NOMO-1 treated with dmso at 0.1 percent for 144 hours (cell line): ENCODE measurements around the gene CRYGN.

Experiments
- DNase-seq: peaks from one replicate; lab custom pipeline; 2025; ENCODE audit not compliant: unreplicated experiment; lab: John Stamatoyannopoulos, UW

Gene CRYGN

DNA sequence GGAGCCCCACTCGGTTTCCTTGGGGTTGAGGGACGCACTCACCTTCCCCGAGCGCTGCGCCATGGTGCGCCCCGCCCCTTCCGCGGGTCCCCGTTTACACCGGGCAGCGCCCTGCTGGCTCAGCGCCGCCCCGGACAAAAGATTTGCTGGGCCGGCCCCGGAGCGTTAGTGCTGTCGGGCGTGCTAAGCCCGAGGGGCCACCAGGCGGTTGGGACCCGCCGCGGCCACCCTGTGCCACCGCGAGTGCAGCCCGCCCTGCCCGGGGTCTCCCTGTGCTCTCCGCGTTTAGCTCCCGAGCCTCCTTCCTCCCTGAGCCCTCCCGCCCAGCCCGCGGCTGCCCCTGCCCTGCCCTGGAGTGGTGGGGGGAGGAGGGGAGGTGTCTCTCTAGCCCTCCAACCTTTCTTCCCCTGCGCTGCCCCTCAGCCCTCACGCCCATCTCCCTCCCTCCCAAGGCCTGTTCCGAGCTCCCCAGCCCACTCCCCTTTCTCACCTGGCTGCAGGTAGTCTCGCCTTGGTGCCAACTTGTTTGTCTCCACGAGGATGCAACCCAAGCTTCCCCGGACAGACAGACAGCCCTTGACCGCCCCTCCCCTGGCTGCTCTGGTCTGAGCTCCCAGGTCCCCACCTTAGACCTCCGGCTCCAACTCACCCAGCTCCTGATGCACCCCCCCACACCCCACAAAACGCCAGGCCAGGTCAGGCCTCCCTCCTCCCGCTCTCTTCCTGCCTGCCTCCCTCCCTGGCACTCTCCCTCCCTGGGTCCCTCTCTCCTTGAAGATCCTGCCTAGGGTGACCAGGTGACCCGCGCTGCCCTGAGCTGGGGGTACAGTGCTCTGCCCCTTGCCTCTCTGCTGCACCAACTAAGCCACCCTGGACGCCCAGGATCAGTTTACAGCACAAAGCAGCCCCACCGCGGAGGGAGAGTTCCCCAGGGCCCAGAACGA lies at the start of gene CRYGN:
TSS of gene CRYGN (minus strand) at position 287 of the 944 bp plus-strand sequence. CDS start at position 63, 224 bp downstream.
- no peak for DNase-seq

GRCh38 chr7:151489498-151489897 lies 49.6 kb upstream of the CRYGN start:
- DNase-seq, result no peak

- no peak for DNase-seq
Observed at GRCh38 chr7:151488096-151488495, 48.2 kb upstream of the CRYGN start.

DNA sequence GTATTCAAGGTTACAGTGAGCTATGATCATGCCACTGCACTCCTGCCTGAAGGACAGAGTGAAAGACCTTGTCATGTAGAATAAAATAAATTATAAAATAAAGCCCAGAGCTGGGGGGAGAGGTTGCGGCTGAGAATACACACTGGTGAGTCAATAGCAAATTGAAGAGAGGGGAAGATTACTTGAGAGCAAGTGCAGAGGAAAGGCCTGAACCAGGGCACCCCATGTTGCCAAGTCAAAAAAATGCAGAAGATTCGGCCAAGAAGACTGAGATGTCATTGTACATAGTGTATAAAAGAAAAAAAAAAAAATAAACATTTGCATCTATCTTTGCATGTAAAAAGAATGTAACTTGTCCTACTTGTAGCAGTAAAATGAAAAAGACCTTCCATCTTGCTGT lies 47.3 kb upstream of the CRYGN start:
- no peak for DNase-seq

- no peak for DNase-seq
Observed at GRCh38 chr7:151486074-151486473, 46.1 kb upstream of the CRYGN start.

- DNase-seq, result peak; percentile 4
Observed at GRCh38 chr7:151484971-151485707, 45.2 kb upstream of the CRYGN start.

DNA sequence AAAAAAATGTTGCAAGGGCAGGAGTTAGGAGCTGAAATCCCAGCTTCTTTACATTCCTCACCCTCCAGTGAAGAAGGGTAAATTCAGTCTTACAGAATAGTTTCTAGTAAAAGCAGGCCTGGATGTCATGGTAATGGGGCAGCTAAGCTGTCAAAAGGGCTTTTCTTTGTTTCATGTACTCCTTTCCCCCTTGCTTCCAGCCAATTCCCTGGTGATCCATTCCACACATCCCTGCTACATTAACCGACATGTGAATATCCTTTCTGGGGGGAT lies 43.7 kb upstream of the CRYGN start:
- DNase-seq, result no peak

DNA sequence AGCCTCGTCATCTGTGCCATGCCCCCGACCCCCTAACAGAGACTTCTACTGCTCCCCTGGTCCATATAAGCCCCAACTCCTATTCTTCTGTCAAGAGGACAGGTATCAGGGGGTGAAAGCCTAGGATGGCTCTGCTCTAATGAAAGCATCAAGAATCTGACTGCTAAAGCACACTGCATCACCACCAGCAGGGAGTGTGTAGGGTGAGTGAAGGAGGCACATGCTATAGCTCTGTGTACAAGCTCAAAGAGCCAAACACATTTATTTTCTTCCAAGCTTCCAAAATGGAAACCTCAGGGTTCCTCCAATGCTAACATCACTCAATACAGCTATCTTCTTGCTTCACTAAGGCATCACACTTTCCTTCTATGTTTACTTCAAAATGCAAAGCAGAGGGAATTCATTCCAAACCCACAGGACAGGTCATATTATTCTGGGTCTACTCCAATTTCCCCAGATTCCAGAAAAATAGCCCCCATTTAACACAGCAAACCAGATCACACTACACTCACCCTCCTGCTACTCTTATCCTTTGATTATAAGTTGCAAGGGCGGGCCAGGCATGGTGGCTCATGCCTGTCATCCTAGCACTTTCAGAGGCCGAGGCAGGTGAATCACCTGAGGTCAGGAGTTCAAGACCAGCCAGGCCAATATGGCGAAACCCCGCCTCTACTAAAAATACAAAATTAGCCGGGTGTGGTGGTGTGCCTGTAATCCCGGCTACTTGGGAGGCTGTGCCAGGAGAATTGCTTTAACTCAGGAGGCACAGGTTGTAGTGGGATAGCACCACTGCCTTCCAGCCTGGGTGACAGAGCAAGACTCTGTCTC lies 43.2 kb upstream of the CRYGN start:
- no peak for DNase-seq

DNA sequence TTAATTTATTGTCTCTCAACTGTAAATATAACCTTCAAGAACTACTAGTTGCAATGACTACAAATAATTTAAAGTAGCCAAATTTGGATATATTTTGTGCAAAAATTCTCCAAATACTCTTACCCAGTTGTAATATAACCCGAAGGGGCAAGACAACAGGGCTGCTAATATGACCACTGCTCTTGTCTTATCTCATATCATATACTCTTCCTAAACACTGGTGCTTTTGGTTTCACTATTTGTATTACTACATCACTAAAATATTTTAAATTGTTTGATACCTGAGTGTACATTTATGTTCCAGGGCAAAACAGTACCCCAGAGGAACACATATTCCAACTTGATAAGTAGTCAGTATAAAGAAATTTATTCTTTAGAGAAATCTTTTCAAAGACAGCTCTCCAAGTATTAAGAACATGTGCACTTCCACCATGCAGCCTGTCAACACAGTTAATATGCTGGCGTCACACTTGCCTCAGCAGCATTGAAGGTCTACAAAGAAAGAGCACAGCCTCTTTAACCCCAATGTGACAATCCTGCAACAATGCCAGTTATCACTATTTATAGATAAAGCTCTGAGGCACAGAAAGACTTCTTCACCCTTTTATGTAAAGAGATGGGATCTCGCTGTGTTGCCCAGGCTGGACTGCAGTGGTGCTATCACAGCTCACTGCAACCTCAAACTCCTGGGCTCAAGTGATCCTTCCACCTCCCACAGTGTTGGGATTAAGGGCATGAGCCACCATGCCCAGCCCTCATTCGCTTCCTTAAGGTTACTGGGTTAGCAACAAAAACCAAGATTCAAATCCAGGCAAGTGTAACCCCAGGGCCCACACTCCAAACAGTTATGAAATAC lies 41.9 kb upstream of the CRYGN start:
- no peak for DNase-seq

DNA sequence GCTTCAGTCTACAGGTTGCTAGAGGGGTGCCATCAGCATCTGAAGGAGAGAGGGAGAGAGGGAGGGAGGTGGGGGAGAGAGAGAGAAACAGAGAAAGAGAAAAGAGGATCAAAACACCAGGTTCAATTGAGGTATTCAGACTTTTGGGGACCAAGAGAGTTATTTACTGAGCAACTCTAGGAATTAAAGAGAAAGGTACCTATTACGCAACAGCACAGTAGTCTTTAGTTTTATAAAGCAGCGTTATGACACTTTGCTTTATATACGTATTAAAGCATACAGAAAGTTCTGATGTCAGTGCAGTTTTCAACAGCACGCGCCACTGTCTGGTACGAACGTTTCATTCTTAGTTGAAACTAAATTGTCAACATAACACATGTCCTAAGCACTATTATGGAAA lies 37.9 kb upstream of the CRYGN start:
- no peak for DNase-seq

DNA sequence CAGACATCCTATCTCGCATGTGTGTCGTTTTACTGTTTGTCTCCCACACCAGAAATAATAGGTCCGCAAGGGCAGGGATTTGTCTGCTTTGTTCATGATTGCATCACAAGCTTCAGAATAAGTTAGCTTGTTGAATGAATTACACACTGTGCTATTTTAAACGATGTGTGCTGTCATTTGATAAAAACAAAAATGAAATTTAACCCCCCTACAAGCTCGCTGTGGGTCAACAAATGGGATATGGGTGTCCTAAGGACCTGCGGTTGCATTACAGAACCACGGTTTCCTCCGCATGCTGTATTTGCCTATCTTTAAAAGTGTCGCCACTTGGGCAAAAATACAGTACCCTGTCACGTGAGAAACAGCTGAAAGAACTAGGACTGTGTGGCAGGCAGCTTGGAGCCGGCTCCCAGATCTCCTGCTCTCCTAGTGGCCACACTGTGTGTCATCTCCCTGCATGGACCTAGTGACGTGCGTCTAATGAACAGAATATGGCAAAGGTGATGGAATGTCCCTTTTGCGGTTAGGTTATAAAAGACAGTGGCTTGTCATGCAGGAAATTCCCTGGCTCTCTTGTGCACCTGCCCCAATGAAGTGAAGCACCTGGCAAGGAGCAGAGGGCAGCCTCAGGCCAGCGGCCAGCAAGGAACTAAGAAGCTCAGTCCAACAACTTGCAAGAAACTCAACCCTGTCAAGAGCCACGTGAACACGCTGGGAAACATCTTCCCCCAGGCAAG lies 32.9 kb upstream of the CRYGN start:
- no peak for DNase-seq

DNA sequence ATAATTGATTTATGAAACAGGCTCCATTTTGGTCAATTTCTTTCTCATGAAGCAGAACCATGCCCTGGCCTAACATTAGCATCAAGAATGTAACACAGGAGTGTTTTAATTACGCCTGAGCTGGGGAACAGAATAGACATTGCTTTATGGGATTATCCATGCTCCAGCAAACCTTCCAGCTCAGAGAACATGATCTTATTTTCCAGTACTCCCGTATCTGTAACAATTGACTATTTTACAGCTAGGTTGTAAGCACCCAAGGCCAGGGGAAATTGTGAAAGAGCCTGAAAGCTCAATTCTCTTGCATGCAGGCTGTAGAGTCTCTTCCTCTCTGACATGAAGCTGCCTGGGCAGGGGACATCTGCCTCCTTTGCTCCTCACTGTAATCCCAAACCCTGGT lies 30.8 kb upstream of the CRYGN start:
- DNase-seq, result no peak

DNA sequence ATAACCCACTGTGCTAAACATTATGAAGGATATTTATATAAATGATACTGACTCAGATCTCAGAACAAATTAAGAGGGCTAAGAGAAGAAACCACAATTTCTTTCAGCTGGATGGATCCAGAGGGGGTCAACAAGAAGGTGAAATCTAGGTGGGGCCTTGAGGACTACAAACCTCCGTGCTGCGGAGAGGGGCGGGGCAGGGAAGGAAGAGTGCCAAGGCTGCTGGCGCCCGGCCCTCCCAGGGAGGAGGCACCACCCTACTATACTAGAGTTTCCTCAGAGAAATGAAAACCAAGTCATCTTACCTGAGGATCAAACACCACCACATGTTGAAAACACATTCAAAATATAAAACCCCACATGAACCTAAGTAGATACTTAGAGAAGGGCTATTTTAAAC lies 29.3 kb upstream of the CRYGN start:
- no peak for DNase-seq

GRCh38 chr7:151468217-151469018 lies 28.5 kb upstream of the CRYGN start:
- no peak for DNase-seq

- DNase-seq, result no peak
Observed at GRCh38 chr7:151465169-151465568, 25.2 kb upstream of the CRYGN start.

GRCh38 chr7:151462306-151462779 lies 22.4 kb upstream of the CRYGN start:
- DNase-seq, result no peak

- no peak for DNase-seq
Observed at GRCh38 chr7:151461942-151462230, 21.9 kb upstream of the CRYGN start.

GRCh38 chr7:151461096-151461941 lies 21.4 kb upstream of the CRYGN start:
- no peak for DNase-seq
